Fibroblast of gingiva (primary cell): Measurements from ENCODE around the gene PARVG.

Source experiments
- DNase-seq: peaks from one replicate; pipeline ENCODE4 v3.0.0-alpha.2; 2011; ENCODE audit warnings: low read depth

PARVG gene

DNA sequence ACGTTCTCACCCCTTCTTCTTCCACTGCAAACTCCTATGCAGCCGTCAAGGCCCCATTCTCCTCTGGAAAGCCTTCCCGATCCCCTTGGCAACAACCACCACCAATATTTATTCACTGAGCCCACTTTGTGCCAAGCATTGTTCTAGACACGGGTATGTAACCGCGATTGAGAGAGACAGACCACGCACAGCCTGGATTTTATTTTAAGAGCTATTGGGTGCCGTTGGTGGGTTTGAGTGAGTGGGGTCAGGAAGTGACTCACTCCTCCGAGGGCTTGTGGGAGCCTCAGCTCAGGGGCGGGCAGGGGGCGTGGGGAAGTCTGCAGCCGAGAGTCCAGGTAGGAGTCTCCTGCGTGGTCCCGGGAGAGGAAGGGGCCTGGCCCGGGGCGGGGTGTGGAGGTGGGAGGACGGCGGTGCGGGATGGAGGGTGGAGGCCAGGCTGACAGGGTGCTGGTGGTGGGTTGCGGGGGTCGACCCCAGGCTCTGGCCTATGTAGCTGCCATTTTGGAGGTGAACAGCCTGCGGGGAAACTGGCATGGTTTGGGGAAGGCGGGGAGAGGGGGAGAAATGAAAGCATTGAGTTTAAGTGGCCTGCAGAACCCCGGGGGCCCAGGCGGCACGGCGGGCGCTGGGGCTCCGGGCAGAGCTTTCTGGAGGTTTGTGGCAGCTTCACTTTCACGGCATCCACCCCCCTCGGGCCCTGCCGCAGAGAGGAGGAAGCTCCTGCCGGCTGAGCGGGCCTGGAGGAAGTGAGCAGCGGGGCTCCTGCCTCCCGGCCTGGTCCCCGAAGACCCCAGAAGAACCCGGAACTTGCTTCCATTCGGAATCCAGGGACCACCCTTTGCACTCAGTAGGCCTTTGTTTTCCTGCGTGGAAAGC lies 547 bp downstream of the PARVG start:
- DNase-seq = no peak

DNA sequence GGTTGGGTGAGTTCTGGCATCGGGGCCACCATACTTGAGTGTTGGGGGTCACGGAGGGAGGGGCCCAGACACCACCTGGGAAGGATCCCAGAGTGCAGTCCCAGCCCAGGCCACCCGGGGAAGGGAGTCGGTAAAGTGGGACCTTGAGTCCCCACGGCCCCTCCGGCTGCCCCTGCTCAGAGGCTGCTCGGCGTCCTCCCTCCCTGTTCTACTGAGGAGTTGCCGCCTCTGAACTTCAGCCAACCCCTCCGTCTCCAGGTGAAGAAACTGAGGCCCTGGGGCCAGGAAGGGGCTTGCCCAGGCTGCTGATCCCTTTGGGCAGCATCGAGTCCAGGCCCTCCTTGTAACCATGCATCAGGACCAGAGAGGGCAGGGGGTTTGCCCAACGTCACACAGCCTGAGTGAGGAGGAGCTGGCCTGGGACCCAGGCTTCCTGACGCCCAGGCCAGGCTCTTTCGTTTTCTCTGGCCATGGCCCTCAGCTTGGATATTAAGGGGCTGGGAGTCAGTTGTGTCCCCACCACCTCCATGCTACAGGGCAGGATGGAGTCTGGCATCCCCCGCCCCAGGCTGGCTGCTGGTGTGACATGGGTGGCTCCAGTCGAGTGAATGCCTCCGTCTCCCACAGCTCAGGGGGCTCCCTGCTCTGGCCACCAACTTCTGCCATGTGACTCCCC lies 1.3 kb downstream of the PARVG start:
- no peak for DNase-seq

DNA sequence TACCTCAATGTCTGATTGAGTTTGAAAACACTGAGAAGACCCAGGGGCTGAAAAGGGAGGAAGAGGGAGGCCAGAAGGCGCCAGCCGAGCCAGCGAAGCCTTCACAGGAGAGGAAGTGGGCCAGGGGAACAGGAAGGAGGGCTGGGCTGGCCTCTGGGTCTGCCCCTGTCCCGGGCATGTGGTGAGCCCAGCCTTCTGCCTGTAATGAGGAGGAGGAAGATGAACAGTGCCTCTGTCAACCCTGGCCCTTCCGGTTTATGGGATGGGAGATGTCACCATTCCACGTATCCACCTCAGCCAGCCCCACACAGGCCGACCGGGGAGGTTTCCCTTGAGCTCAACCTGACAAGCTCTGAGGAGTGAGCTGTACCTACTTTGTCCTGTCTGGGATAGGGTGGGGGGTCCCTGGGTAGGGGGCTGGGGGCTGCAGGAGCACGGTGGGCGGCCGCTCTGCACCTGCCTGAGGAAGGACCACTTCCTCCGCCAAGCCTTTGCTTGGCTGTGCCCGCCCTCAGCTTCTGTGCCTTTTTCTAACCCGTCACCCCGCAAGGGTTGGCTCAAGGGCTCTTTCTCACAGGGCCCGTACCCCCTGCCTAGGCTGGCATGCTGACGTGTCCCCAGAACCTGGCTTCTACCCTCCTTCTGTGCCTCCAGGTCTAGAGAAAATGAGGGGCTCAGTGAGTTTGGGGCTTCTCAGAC lies 2.0 kb downstream of the PARVG start:
- DNase-seq = no peak

DNA sequence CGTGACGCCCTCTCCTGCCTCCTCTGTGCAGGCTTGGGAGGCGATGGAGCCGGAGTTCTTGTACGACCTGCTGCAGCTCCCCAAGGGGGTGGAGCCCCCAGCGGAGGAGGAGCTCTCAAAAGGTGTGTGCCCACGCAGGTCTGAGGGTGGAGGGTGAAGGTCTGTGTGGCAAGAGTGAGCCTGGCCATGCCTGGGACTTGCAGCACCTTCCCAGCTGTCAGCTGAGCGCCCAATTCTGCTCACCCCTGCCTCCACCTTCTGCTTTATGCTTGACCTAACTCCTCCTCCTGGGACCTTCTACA lies 2.5 kb downstream of the PARVG start:
- DNase-seq = no peak

DNA sequence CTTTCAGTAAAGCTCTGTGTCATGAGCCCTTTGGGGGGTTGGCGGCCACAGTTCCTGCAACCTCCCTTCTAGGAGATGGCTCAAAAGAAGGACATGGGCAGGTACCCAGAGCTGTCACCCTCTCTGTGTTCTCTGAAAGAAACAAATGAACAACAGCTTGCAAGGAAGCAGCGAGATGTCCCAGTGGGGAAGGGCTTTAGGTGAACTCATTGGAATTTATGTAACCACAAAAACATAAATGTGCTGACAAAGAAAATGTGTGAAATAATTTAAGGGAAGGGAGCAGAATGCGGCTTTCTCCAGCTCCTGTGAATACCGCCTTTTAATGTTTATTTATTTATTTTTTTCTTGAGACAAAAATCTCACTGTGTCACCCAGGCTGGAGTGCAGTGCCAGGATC lies 3.3 kb downstream of the PARVG start:
- DNase-seq = no peak

DNA sequence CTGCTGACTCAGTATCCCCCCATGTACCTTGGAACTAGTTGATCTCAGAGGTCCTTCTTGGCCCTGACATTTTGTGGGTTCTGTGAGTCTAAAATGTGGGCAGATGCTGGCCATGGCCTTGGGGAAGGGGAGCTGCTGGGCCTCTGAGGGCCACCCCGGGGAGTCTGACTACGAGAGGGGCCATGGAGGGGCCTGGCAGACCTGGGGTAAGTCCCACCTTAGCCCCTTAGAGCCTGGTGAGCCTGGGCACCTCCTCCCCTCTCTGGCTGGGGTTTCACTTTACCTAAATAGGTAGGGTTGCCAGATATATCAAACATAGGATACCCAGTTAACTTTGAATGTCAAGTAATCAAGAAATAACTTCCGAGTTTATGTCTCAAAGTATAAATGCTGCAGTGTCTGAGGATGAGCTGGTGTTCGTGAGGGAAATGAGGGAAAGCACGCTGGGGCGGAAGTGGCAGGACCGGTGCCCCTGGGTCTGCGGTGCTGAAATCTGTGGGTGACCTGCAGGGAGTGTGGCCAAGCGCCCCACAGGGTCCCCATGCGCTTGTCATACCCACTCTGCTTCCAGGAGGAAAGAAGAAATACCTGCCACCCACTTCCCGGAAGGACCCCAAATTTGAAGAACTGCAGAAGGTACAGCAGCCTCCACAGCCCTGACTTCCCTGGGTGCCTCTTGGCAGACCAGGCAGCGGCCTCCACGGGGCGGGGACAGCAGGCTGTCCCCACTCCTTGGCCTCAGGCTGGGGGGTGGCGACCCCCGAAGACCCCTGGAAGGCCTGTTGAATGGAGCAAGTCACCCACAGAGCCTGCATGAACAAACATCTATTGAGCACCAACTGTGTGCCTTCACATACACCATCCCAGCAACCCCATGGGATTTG lies 4.8 kb downstream of the PARVG start:
- no peak for DNase-seq

DNA sequence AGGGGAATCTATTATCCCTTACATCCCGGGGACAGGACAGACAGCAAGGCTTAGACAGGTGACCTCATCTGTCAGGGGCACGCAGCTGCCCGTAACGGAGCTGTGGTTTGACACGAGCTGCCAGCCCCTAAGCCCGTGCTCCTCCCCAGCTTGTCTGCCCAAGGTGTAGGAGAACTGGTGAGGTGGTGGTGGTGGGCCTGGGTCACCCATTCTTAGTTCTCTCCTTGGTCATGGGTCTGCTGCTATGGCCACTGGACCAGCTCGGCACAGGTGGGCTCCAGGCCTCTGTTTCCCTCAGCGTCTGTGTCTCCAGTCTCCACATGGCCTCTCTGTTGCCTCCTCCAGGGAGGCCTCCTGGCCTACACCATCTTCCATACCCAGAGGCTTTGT lies 5.4 kb downstream of the PARVG start:
- no peak for DNase-seq

DNA sequence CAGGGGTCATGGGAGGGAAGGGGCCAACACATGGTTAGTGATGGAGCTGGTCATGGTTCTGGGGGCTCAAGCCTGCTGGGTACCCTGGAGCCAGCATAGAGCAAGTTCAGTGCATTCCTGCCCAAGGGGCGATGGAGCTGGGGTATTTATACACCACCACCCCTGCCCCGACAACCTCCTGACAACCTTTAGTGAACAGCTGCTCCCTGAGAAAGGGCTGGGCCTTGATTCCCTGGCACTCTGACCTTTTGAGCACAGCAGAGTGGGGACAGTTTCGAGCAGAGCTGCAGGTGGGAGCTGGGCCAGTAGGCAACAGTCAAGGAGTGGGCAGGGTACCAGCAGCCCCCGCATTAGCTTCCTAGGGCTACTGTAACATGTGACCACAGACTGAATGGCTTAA lies 6.0 kb downstream of the PARVG start:
- no peak for DNase-seq

DNA sequence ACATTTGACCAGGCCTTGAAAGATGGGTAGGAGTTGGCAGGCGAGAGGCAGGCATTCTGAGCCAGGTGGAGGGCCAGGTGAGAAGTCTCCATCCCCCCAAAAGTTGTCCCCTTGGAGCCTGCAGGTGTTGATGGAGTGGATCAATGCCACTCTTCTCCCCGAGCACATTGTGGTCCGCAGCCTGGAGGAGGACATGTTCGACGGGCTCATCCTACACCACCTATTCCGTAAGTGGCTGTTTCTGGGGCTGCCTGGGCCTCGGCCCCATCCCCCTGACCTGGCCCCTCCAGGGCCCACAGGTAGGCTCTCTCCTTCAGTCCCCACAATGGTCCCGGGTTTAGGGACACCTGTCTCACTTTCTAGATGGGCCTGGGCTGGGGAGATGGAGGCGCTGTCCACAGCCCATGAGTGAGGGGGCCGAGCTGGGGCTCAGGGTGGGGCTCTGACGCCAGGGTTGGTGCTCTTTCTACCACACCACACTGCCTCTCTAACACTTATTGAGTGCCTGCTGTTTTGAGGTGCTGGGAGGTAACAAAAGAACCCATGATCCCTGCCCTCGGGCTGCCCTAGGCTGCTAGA lies 7.0 kb downstream of the PARVG start:
- DNase-seq = no peak

DNA sequence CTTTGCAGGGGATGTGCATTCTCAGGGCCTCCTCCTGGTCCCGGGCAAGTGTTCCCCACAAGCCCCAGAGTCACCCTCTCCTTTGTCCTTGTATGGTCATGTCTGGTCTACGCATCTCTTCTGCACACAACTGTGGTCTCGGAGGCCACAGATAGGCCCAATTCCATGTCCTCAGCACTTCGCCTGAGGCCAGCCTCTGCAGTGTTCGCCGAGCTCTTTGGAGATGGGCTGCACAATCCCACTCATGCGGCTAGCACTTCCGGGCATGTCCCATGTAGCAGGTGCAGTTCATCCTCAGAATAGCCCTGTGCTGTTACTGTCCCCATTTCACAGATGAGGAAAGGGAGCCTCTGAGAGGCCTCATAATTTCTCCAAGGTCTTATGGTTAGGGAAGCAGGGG lies 7.6 kb downstream of the PARVG start:
- no peak for DNase-seq

DNA sequence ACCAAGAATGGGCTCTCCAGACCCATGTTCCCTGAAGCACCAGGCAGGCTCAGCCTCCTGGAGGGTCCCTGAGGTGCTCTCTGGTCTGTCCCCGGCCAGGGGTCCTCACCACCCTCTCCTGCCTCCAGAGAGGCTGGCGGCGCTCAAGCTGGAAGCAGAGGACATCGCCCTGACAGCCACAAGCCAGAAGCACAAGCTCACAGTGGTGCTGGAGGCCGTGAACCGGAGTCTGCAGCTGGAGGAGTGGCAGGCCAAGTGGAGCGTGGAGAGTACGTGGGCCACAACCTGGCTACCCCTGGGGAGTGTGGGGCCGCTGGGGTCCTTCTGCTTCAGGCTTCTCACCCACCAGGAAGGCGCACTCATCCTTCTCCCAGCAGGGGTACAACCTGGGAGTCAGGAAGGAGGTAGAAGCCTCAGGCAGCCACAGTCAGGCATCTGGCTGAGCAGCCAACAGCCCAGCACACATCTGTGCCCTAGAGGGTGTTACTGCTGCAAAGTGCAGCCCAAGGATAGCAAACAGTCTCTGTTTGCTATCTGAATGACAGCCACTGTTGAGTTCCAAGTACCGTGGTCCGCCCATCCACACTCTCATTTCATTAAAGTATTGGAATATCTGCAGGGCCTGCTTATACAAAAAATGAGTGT lies 8.4 kb downstream of the PARVG start:
- DNase-seq = no peak

DNA sequence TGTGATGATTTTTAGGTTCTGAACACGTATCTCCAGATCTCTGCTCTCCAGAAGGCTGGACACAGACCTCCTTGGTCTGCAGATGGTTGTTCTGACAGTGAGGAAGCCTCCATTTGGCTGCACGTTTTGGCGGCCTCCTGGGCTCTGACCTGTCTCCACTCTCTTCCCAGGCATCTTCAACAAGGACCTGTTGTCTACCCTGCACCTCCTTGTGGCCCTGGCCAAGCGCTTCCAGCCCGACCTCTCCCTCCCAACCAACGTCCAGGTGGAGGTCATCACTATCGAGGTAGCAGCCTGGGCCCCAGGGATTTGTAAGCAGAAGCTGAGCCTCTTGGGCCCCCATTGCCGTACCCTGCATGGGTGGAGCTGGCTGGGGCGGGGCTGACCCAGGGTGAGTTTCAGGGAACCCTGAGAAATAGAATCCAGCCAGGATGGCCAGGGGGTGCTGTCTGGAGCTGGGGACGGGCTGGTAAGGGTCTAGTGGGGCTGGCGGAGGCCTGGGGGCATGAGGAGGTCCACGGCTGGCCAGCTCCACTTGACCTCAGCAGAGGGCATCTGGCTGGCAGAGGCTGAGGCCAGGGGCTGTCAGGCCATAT lies 9.8 kb downstream of the PARVG start:
- no peak for DNase-seq

DNA sequence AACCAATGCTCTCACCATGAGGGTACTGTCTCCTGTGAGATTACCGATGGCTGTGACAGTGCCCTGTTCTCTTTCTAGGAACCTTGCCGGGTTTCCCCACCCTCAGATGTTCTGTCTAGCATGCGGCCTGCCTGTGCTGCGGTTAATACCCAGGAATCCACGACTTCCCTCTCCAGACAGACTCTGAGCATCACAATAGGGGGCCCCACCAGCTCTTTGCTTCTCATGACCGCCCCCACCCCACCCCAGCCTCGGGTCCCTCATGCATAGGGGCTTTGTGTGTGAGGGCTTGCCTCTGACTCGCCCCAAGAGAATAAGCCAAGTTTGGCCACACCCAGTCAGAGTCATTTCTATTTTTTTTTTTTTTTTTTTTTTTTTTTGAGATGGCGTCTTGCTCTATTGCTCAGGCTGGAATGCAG lies 10.3 kb downstream of the PARVG start:
- no peak for DNase-seq

DNA sequence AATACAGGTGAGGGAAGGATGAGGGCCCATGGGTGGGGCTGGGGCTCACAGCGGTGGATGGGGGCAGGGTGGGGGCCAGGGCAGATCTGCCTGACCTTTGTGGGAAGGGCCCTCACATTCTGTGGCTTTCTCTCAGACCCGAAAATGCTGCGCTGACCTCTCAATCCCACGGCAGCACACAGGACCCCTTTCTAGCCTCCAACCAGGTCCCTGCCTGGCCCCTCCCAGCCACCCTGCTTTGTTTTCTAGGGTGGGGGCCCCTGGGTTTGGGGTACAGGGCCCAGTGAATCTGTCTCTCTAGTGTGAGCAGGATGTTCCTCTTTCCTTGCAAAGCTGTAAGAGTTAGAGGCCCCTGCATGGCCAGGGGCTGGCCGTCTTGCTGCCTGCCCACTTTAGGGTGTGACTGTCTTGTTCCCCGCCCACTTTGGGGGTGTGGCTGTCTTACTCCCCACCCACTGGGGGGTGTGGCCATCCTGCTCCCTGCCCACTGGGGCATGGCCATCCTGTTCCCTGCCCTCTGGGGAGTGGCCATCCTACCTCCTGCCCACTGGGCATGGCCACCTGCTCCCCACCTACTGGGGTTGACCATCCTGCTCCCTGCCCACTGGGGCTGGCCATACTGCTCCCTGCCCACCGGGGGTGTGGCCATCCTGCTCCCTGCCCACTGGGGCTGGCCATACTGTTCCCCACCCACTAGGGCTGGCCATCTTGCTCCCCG lies 11.5 kb downstream of the PARVG start:
- no peak for DNase-seq

DNA sequence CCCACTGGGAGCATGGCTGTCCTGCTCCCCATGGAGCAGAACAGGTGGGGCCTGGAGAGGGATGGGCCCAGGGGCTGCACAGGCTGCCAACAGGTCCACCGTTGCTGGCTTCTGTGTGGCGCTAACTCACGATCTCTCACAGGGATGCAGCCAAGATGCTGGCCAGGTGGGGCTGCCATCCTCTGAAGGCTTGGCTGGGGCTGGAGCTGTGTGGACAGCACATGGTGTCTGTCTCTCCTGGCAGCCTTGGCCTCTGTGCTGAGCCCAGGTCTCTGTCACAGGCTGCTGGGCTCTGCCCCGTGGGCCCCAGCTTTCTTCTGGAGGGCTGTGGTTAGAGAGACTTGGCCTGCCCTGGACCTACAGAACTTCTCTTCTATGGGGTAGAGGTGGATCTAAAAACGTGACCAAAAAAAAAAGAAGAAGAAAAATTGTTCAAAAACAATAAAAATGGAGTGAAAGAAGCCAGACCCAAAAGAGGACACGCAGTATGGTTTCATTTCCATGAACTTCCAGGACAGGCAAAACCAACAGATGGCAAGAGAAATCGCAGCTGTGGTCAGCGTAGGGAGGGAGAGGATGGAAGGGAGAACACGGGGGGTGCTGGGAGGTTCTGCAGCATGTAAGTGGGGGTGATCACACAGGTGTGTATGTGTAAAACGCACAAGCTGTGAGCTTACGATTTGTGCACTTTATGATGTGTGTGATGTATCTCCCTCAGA lies 12.2 kb downstream of the PARVG start:
- no peak for DNase-seq

DNA sequence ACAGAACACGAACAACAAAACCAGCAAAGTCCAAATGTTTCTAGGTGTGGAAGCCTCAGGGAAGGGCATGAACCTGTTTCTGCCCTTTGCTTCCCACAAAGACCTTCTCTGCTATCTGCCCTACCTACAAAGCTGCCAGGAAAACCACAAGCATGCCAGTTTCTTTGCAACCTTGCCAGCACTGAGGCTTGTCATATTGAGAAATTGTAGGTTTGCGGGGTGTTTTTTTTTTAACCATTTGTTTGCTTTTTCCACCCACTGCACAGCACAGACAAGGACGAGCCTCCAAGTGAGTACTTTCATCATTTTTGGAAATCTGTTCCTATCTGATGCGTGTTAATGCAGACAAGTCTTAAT lies 12.8 kb downstream of the PARVG start:
- no peak for DNase-seq

DNA sequence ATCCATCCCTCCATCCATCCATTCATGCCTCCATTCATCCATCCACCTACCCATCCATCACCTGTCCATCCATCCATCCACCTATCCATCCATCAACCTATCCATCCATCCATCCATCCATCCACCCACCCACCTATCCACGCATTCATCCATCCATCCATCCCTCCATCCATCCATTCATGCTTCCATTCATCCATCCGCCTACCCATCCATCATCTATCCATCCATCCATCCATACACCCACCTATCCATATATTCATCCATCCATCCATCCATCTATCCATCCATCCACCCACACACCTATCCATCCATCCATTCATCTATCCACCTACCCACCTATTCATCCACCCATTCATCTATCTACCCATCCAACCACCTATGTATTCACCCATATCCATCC lies 13.8 kb downstream of the PARVG start:
- no peak for DNase-seq

DNA sequence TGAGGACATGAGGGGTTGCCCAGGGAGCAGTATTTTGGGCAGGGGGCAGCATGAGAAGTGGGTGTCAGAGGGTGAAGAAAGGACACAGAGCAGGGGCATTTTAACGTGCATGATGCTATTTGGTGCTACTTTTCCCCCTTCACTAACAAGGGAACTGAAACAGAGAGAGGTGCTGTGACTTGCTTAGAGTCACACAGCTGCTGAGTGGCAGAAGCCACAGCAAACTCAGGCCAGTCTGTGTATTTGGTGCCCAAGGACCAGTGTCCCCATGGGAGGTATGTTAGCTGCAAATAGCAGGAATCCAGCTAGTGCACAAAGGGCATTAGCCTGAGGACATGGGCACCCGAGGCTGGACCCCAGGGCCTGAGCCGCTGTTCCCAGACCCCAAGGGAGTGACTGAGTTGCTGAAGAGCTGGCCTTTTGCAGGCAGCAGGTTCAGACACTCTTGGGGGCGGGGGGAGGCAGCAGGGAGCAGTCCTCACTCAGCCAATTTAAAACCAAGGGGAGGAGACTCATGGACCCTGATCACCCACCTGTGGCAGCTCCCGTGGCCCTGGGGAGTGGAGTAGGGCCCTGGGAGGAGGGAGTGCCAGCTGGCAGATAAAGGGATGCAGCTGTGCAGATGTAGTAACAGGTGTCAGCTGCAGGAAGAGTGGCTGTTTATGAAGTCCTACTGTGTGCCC lies 14.6 kb downstream of the PARVG start:
- DNase-seq = no peak

DNA sequence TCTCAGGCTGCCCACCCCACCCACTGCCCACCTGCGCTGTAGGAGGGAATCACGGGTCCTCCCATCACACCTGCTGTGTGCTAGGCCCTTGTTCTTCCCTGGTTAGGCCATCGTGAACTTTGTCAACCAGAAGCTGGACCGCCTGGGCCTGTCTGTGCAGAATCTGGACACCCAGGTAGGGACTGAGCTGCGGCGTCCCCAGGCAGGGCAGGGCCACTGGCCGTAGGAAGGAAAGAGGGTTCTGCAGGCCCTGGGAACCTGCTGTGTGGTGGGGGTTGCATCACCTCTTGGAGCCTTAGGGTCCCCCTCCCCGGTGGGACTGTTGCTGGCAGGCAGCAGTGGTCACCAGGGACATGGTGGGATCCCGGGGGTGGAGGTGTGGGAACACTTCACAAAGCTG lies 15.5 kb downstream of the PARVG start:
- no peak for DNase-seq
